ENCODE data around the gene CFAP299. TPM values are rescaled to one million over a fixed set of nuclear protein-coding genes. Genes with fewer than 3 reads are reported as not detected.

The CFAP299 gene
- total RNA-seq, 1 donor from 2014 or later = not detected

GRCh38 chr4:80307183-80307735 lies 28.3 kb upstream of the CFAP299 start:
- no peak for DNase-seq (ENCODE audit: low spot score)
- H3K36me3 Mint-ChIP-seq (ENCODE audit: low read depth, unreplicated experiment) = no peaks in the 10 kb centered on the region
- no peak for TF ChIP-seq CTCF (IDR thresholded peaks at IDR 0.05; ENCODE audit: unreplicated experiment)
- H3K27me3 Mint-ChIP-seq (ENCODE audit: unreplicated experiment) = peaks cover 1% of the 10 kb centered on the region
- no peaks in the 10 kb centered on the region for H3K4me1 Mint-ChIP-seq (ENCODE audit: unreplicated experiment)
- H3K27ac Mint-ChIP-seq (ENCODE audit: unreplicated experiment) = no peak overlapping the region
- H3K9me3 Mint-ChIP-seq (ENCODE audit: unreplicated experiment) = no peaks in the 10 kb centered on the region
- no peak overlapping the region for H3K4me3 Mint-ChIP-seq (ENCODE audit: unreplicated experiment)

GRCh38 chr4:80307774-80308465 lies 27.6 kb upstream of the CFAP299 start:
- Mint-ChIP-seq H3K9me3 (ENCODE audit: unreplicated experiment) (no peaks in the 10 kb centered on the region), H3K4me1 (ENCODE audit: unreplicated experiment) (no peaks in the 10 kb centered on the region), H3K27ac (ENCODE audit: unreplicated experiment) (no peak overlapping the region), H3K4me3 (ENCODE audit: unreplicated experiment) (no peak overlapping the region), H3K36me3 (ENCODE audit: low read depth, unreplicated experiment) (no peaks in the 10 kb centered on the region), H3K27me3 (ENCODE audit: unreplicated experiment) (peaks cover 1% of the 10 kb centered on the region)
- no peak for DNase-seq (ENCODE audit: low spot score)
- no peak for TF ChIP-seq CTCF (IDR thresholded peaks at IDR 0.05; ENCODE audit: unreplicated experiment)

GRCh38 chr4:80308466-80308822 lies 27.1 kb upstream of the CFAP299 start:
- no peak overlapping the region for H3K27ac Mint-ChIP-seq (ENCODE audit: unreplicated experiment)
- H3K9me3 Mint-ChIP-seq (ENCODE audit: unreplicated experiment) = no peaks in the 10 kb centered on the region
- no peaks in the 10 kb centered on the region for H3K36me3 Mint-ChIP-seq (ENCODE audit: low read depth, unreplicated experiment)
- no peak for TF ChIP-seq CTCF (IDR thresholded peaks at IDR 0.05; ENCODE audit: unreplicated experiment)
- no peak overlapping the region for H3K4me3 Mint-ChIP-seq (ENCODE audit: unreplicated experiment)
- no peak for DNase-seq (ENCODE audit: low spot score)
- peaks cover 1% of the 10 kb centered on the region for H3K27me3 Mint-ChIP-seq (ENCODE audit: unreplicated experiment)
- no peaks in the 10 kb centered on the region for H3K4me1 Mint-ChIP-seq (ENCODE audit: unreplicated experiment)

GRCh38 chr4:80309294-80310004 lies 26.1 kb upstream of the CFAP299 start:
- TF ChIP-seq CTCF (IDR thresholded peaks at IDR 0.05; ENCODE audit: unreplicated experiment) = no peak
- H3K27me3 Mint-ChIP-seq (ENCODE audit: unreplicated experiment) = peaks cover 1% of the 10 kb centered on the region
- no peak overlapping the region for H3K27ac Mint-ChIP-seq (ENCODE audit: unreplicated experiment)
- no peak overlapping the region for H3K4me3 Mint-ChIP-seq (ENCODE audit: unreplicated experiment)
- DNase-seq (ENCODE audit: low spot score) = no peak
- no peaks in the 10 kb centered on the region for H3K36me3 Mint-ChIP-seq (ENCODE audit: low read depth, unreplicated experiment)
- no peaks in the 10 kb centered on the region for H3K9me3 Mint-ChIP-seq (ENCODE audit: unreplicated experiment)
- no peaks in the 10 kb centered on the region for H3K4me1 Mint-ChIP-seq (ENCODE audit: unreplicated experiment)

GRCh38 chr4:80311130-80311529 lies 24.4 kb upstream of the CFAP299 start:
- no peak overlapping the region for H3K4me3 Mint-ChIP-seq (ENCODE audit: unreplicated experiment)
- no peak overlapping the region for H3K27ac Mint-ChIP-seq (ENCODE audit: unreplicated experiment)
- peaks cover 1% of the 10 kb centered on the region for H3K27me3 Mint-ChIP-seq (ENCODE audit: unreplicated experiment)

More at GRCh38 chr4:80311130-80311529, 24.4 kb upstream of the CFAP299 start:
- H3K4me1 Mint-ChIP-seq (ENCODE audit: unreplicated experiment) = no peaks in the 10 kb centered on the region
- no peaks in the 10 kb centered on the region for H3K36me3 Mint-ChIP-seq (ENCODE audit: low read depth, unreplicated experiment)
- no peak for DNase-seq (ENCODE audit: low spot score)
- no peaks in the 10 kb centered on the region for H3K9me3 Mint-ChIP-seq (ENCODE audit: unreplicated experiment)
- no peak for TF ChIP-seq CTCF (IDR thresholded peaks at IDR 0.05; ENCODE audit: unreplicated experiment)

All from endothelial cell (in vitro differentiated cells).